Peyer's patch (tissue), 4 donors: Measurements from ENCODE around the gene ACTL7B. TPM values are rescaled to one million over a fixed set of nuclear protein-coding genes. Genes with fewer than 3 reads are reported as not detected.
"Not testable (repeated sequence)": the region's sequence is repeated elsewhere in the genome, so short reads cannot be mapped to it uniquely, and the experiment has no call there.

ENCODE experiments used
- DNase-seq, 3 donors: peaks; one replicate each; pipeline ENCODE4 v3.0.0-alpha.2; 2017 to 2019
- H3K27ac ChIP-seq, 4 donors: fragments of 200-600 bp; sonication (generic); one replicate each; pipeline ENCODE4 v1.5.1; 2016 to 2019
- H3K27me3 ChIP-seq, 2 donors: fragments of 200-600 bp; sonication (generic); one replicate each; pipeline ENCODE4 v1.5.1; 2019
- H3K36me3 ChIP-seq, 3 donors: fragments of 200-600 bp; sonication (generic); one replicate each; pipeline ENCODE4 v1.5.1; 2016 to 2019
- H3K4me1 ChIP-seq, 4 donors: fragments of 200-600 bp; sonication (generic); one replicate each; pipeline ENCODE4 v1.5.1; 2016 to 2019
- H3K4me3 ChIP-seq, 4 donors: fragments of 200-600 bp; sonication (generic); 1 replicate in 3 of 4; 2 replicates in 1 of 4; pipeline ENCODE4 v1.5.1; 2016 to 2019; ENCODE audit warnings: mild to moderate bottlenecking in 1 of 4
- H3K9me3 ChIP-seq, 4 donors: fragments of 200-600 bp; sonication (generic); one replicate each; pipeline ENCODE4 v1.5.1; 2016 to 2019; ENCODE audit warnings: mild to moderate bottlenecking in 1 of 4
- CTCF ChIP-seq, 6 experiments: fragments of 450-650 bp in 4 of 6; fragments of 200-600 bp in 2 of 6; sonication (generic) in 1 of 6; IDR thresholded peaks; one replicate each; pipeline ENCODE4 v1.5.1; 2017 to 2019; ENCODE audit warnings: antibody characterized with exemption in 6 of 6, mild to moderate bottlenecking in 3 of 6, moderate library complexity in 1 of 6
- POLR2A ChIP-seq, 2 donors: fragments of 450-650 bp; IDR thresholded peaks; one replicate each; pipeline ENCODE4 v1.5.1; 2017; ENCODE audit warnings: antibody characterized with exemption in 2 of 2, mild to moderate bottlenecking in 2 of 2, moderate library complexity in 2 of 2
- total RNA-seq, 4 donors: library from RNA; depleted of rRNA; stranded (reverse); fragments of >200 nt; gene quantifications; one replicate each; pipeline ENCODE4 v1.1.0, GENCODE V29; 2016

ACTL7B gene
- total RNA-seq, 4 donors from 2014 or later = not detected

GRCh38 chr9:108845507-108845906, 10.3 kb downstream of the ACTL7B start:
- TF ChIP-seq POLR2A (IDR thresholded peaks at IDR 0.05) = no peak
- TF ChIP-seq CTCF (IDR thresholded peaks at IDR 0.05) = no peak
- H3K4me1 ChIP-seq = no peaks in the 10 kb centered on the region
- H3K36me3 ChIP-seq = no peaks in the 10 kb centered on the region
- no peaks in the 10 kb centered on the region for H3K27me3 ChIP-seq
- H3K9me3 ChIP-seq = no peaks in the 10 kb centered on the region
- H3K4me3 ChIP-seq = no peak overlapping the region
- no peak overlapping the region for H3K27ac ChIP-seq
- no peak for DNase-seq

DNA sequence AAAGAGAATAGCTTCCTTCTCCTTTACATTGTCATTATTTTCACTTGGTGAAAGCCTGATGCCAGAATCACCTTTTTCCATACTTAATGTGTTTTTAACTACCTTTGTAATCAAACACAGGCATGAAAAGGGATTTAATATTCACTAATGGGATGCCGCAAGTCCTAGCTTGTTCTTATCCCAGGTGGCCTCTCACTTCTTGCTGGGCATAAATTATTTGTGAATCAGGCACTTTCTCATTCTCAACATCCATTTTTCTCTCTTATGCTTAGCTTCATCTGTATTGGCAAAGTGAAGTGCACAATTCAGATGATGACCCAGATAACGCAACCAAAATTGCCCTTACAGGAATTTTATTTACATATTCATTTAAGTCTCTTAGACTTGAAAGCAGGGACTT, 10.9 kb downstream of the ACTL7B start:
- Histone ChIP-seq H3K4me1 (no peaks in the 10 kb centered on the region), H3K4me3 (no peak overlapping the region), H3K9me3 (no peaks in the 10 kb centered on the region), H3K27ac (no peak overlapping the region), H3K36me3 (no peaks in the 10 kb centered on the region), H3K27me3 (no peaks in the 10 kb centered on the region)
- TF ChIP-seq CTCF (IDR thresholded peaks at IDR 0.05) (no peak), POLR2A (IDR thresholded peaks at IDR 0.05) (no peak)
- no peak for DNase-seq

GRCh38 chr9:108844391-108844790, 11.4 kb downstream of the ACTL7B start:
- no peaks in the 10 kb centered on the region for H3K9me3 ChIP-seq
- no peak overlapping the region for H3K4me3 ChIP-seq
- no peak overlapping the region for H3K27ac ChIP-seq
- no peaks in the 10 kb centered on the region for H3K27me3 ChIP-seq
- TF ChIP-seq CTCF (IDR thresholded peaks at IDR 0.05) (no peak), POLR2A (IDR thresholded peaks at IDR 0.05) (no peak)
- no peak for DNase-seq
- H3K36me3 ChIP-seq = no peaks in the 10 kb centered on the region
- no peaks in the 10 kb centered on the region for H3K4me1 ChIP-seq

- H3K27ac ChIP-seq = no peak overlapping the region
- H3K9me3 ChIP-seq = no peaks in the 10 kb centered on the region
- H3K27me3 ChIP-seq = no peaks in the 10 kb centered on the region
- no peak overlapping the region for H3K4me3 ChIP-seq
- H3K36me3 ChIP-seq = no peaks in the 10 kb centered on the region
- no peak for TF ChIP-seq CTCF (IDR thresholded peaks at IDR 0.05)
- TF ChIP-seq POLR2A (IDR thresholded peaks at IDR 0.05) = no peak
- no peak for DNase-seq
- no peaks in the 10 kb centered on the region for H3K4me1 ChIP-seq
These were observed 13.0 kb downstream of the ACTL7B start for GRCh38 chr9:108842610-108843295.

DNA sequence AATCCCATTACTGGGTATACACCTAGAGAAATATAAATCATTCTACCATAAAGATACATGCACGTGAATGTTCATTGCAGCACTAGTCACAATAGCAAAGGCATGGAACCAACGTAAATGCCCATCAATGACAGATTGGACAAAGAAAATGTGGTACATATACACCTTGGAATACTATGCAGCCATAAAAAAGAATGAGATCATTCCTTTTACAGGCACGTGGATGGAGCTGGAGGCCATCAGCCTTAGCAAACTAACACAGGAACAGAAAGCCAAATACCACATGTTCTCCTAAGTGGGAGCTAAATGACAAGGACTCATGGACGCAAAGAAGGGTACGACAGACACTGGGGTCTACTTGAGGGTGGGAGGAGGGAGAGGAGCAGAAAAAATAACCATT, 16.2 kb downstream of the ACTL7B start:
- DNase-seq, H3K9me3 ChIP-seq, H3K4me1 ChIP-seq, H3K27ac ChIP-seq, H3K36me3 ChIP-seq, H3K27me3 ChIP-seq, H3K4me3 ChIP-seq: not testable (repeated sequence)

- Histone ChIP-seq H3K9me3 (no peaks in the 10 kb centered on the region), H3K36me3 (no peaks in the 10 kb centered on the region), H3K4me1 (no peaks in the 10 kb centered on the region), H3K27ac (no peak overlapping the region), H3K27me3 (no peaks in the 10 kb centered on the region), H3K4me3 (no peak overlapping the region)
- TF ChIP-seq POLR2A (IDR thresholded peaks at IDR 0.05) (no peak), CTCF (IDR thresholded peaks at IDR 0.05) (no peak)
- DNase-seq = no peak
These were observed 17.8 kb downstream of the ACTL7B start for GRCh38 chr9:108838017-108838416.
